Transverse colon (tissue), 4 donors: ENCODE results near the gene PTPRG.

ENCODE experiments used
- EP300 ChIP-seq: sonication (generic); formaldehyde crosslinking; IDR thresholded peaks from one replicate; pipeline ENCODE4 v1.6.1; 2017; ENCODE audit warnings: antibody characterized with exemption, low read depth
- POLR2AphosphoS5 ChIP-seq, 3 donors: sonication (generic); formaldehyde crosslinking; IDR thresholded peaks; one replicate each; pipeline ENCODE4 v1.6.1; 2016; ENCODE audit warnings: antibody characterized with exemption in 3 of 3
- TF ChIP-seq, protein P1 (sequence below), 5 experiments: fragments of 200-600 bp in 3 of 5; fragments of 450-650 bp in 2 of 5; sonication (generic) in 3 of 5; IDR thresholded peaks; 1 replicate in 2 of 5; 2 replicates in 3 of 5; pipeline ENCODE4 v1.5.1; 2016 to 2017; ENCODE audit warnings: antibody characterized with exemption in 5 of 5, inconsistent platforms in 3 of 5, mild to moderate bottlenecking in 2 of 5, moderate library complexity in 1 of 5

DNA sequence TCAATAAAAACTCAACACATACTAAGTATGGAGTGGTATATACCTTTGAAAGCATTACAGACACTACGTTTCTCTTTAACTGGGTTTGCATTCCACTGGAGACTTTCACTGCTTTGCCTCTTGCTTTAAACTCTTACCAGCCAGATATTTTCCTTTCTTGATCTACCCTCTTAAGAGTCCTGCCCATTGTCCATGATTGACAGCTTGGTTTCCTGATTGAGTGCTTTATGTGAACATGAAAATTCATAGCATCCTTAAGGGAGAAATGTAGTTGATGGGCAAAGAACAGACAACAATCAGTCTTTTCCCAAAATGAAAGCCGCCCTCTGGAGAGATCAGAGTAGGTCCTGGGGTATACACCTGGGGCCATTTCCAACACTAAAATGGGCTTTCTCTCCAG, 78.6 kb downstream of the PTPRG start:
- TF ChIP-seq, protein P1, sequence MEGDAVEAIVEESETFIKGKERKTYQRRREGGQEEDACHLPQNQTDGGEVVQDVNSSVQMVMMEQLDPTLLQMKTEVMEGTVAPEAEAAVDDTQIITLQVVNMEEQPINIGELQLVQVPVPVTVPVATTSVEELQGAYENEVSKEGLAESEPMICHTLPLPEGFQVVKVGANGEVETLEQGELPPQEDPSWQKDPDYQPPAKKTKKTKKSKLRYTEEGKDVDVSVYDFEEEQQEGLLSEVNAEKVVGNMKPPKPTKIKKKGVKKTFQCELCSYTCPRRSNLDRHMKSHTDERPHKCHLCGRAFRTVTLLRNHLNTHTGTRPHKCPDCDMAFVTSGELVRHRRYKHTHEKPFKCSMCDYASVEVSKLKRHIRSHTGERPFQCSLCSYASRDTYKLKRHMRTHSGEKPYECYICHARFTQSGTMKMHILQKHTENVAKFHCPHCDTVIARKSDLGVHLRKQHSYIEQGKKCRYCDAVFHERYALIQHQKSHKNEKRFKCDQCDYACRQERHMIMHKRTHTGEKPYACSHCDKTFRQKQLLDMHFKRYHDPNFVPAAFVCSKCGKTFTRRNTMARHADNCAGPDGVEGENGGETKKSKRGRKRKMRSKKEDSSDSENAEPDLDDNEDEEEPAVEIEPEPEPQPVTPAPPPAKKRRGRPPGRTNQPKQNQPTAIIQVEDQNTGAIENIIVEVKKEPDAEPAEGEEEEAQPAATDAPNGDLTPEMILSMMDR (IDR thresholded peaks at IDR 0.05), result no peak
- TF ChIP-seq EP300 (no peak), POLR2AphosphoS5 (IDR thresholded peaks at IDR 0.05) (no peak)
